GM18867 (cell line): ENCODE measurements around the gene EIF3M.
"Not testable (repeated sequence)": the region's sequence is repeated elsewhere in the genome, so short reads cannot be mapped to it uniquely, and the experiment has no call there.

Experiments used
- ATAC-seq: cut with Tn5 transposase; IDR thresholded peaks from one replicate; pipeline ENCODE4 v1.9.1; 2021; ENCODE audit warnings: mild to moderate bottlenecking, moderate library complexity; ENCODE audit not compliant: unreplicated experiment

EIF3M gene

DNA sequence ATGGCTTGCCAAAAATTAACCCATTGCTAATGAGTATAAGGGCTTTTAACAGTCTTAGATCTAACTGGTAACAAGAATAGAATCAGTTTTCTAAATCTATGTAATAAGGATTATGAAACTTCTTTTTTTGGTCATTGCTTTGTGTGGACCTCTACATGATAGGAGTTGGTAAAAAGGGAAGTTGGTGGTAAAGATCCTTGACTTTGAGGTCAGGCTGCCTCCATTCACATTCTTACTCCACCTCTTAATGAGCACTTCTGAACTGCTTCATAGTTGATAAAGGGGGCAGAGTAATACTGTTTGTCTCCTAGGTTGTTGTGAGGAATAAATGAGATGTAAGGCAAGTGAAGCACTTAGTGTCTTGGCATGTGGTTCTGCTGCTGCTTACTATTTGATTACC, 10.6 kb downstream of the EIF3M start:
- ATAC-seq = no peak

GRCh38 chr11:32596114-32596513, 12.5 kb downstream of the EIF3M start:
- not testable (repeated sequence) for ATAC-seq

- ATAC-seq = no peak
These were observed 14.3 kb downstream of the EIF3M start for GRCh38 chr11:32597921-32598320.

DNA sequence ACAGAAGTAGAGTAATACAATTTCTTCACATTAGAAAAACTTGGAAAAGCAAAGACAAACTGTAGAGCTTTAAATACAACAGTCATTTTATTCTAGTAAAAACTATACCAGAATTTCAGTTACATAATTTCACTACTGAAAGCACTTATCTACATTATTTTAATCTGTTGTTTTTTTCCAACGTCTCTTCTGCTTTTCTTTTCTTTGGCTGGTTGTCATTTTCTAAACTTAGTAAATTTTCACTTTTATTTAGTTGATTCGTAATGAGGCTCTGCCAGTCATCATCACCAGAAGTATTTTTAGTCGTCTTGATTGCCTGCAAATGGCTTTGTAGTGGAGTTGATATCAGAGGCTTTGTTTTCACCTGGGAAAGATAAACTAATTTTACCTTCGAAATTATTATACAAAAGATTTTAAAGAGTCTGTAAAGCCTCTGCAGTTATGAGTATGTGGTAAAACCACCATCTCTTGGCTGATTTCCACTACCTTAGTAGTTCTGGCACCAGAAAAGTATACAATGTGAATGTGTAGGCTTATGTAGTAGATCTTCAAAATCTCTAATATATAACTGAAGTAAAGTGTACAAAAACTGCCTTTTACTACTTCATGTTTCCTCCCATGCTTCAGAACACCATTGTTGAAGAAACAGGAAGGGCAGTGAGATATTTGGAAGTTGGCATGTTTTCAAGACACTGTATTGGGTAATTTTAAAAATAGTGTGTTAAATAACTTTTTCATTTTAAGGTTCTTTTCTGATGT, 19.2 kb downstream of the EIF3M start:
- no peak for ATAC-seq

DNA sequence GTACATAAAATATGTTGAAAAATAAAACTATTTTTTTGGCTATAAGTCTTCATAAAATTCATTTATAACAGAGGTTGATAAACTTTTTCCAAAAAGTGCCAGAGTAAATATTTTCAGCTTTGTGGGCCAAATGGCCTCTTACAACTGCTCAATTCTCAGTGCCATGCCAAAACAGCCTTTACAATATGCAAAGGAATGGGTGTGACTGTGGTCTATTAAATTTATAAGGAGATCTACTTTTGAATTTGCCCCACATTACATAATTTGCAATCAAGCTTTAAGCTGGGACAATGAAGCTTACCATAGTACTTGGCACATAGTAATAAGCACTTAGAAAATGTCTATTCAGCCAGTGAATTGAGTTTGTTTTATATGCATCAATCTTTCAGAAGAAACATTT, 22.6 kb downstream of the EIF3M start:
- ATAC-seq = no peak

GRCh38 chr11:32608826-32609225, 25.2 kb downstream of the EIF3M start:
- ATAC-seq = not testable (repeated sequence)

DNA sequence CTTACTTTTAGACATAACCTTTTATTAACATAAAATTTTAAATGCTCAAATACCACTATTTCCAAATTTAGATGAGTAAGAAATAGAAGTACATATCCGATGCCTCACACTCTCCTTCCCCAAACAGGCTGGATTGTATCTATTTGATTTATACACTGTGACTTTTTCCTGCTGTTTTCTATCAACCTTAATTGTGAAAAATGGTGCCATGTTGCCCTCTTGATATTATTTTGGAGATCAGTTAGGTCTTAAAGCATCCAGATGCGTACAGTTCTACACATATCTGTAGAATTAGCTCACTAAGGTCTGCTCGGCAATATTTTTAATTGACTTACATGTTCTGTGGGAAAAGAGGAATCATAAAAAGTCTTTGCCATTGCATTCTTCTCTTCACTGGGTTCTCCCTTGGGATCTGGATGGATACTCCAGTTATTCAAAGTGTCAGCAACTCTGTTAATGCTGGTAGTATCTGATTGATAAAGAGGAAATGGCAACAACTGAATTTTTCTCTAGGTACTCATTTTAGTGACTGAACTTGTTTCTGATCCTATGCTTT, 27.2 kb downstream of the EIF3M start:
- no peak for ATAC-seq

DNA sequence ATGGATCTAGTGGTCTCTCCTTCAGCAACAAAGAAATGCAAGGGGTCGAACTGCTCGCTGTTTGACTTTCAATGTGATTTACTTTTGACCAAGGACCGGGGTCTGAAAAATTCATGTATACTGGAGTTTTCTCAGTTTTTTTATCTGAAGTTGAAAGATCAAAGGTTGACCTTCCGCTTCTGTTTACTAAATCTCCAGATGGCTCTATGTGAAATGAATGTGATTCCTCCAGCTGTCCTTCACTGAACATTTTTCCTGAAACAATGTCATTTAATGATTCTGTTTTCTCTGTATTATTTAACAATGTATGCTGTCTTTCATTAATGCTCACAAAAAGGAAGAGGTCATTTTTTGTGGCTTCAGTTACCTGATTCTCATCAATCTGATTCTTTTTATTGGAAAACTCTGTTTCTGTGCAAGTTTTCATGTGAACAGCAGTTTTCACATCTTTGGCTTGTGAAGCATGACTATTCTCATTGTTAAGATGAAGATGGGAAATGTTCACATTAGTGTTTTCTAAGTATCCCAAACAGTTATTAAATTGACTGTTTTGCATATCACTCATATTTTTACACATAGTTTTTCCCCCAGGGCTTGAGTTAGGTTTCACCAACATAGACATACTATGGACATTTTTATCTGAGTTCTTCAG, 30.0 kb downstream of the EIF3M start:
- no peak for ATAC-seq

DNA sequence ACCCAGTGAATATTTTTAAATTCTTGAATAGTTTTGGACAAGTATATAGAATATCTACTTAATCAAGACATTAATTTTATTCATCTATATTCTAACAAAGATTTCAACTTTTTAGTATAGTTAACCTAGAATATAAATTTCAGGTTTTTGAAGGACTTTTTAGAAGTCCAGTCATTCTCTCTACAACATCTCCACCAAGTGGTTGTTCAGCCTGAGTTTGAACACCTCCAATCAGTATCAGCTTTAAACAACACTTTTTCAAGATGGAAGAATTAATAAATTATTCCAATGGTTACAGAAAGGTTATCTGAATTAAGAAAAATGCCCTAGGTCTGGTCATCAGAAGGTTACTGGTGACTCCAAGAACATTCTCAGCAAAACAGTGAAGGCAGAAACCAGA, 31.8 kb downstream of the EIF3M start:
- no peak for ATAC-seq

GRCh38 chr11:32616903-32617302, 33.3 kb downstream of the EIF3M start:
- no peak for ATAC-seq

DNA sequence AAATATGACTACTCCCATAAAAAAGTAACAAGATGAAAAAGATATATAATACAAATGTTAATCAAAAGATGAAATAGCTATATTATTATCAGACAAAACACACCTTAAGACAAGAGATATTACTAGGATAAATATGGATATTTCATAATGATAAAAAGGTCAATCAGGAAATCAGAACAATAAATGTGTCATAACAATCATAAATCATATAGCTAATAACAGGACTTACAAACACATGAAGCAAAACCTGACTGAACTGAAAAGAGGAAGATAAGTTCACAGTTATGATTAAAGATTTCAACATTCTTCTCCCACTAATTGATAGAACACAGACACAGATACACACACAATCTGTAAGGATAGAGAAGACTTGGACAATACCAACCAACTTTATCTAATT, 47.2 kb downstream of the EIF3M start:
- no peak for ATAC-seq

DNA sequence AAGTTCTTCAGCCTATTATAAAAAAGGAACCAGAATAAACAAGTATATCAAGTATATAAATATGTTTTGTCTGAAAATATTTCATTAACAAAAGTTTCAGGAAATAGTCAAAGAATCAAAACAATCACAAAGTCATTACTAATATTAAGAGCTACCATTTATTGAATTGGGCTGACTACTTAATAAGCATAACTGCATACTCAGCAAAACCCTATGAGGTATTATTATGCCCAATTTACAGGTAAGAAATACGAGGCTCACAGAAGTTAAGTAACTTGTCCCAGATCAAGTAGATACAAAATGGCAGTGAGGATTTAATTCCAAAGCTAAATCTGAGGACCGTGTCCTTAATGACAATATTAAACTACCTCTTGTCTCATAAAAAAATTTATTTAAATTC, 52.2 kb downstream of the EIF3M start:
- ATAC-seq = no peak

GRCh38 chr11:32641361-32641760, 57.7 kb downstream of the EIF3M start:
- ATAC-seq = no peak

DNA sequence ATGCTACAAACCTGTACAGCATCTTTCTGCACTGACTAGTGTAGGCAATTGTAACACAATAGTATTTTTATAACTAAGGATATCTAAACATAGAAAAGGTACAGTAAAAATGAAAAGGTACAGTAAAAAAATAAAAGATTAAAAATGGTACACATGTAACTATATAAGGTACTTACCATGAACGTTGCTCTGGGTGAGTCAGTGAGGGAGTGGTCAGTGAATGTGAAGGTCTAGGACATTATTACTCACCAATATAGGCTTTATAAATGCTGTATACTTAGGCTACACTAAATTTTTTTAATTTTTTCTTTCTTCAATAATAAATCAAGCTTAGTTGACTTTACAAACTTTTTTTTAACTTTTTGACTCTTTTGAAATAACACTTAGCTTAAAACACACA, 59.9 kb downstream of the EIF3M start:
- ATAC-seq = no peak
